LNCaP clone FGC (cell line): ENCODE data around the gene GINS1.
"Not testable (repeated sequence)": the region's sequence is repeated elsewhere in the genome, so short reads cannot be mapped to it uniquely, and the experiment has no call there.

ENCODE experiments used
- DNase-seq: peaks from one replicate; pipeline ENCODE4 v3.0.0-alpha.2; 2011; ENCODE audit warnings: low read depth
- H3K4me3 ChIP-seq: 2 replicates; pipeline ENCODE4 v1.5.1; 2011; ENCODE audit warnings: mild to moderate bottlenecking, low read depth, low read length, control low read depth
- CTCF ChIP-seq: IDR thresholded peaks from 2 replicates; pipeline ENCODE4 v1.5.1; 2012; ENCODE audit warnings: mild to moderate bottlenecking; ENCODE audit not compliant: control insufficient read depth, insufficient read depth; ENCODE audit errors: extremely low read depth

GINS1 gene

DNA sequence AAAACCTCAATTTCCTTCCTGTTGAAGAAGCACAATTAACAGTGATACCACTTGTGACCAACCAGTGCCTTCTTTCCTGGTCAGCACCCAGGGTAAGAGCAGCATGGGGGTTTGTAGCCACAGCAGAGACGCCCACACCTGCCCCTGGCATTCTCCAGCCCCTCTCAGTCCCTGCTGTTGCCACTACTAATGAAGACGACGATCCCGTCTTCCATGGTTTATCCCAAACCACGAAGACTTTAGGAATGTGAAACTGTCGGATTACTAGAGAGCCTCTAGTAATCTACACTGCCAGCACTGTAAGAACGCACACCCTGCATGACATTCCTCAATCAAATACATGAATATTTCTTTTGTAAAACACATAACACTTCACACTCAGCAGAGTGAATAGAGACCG is 60.0 kb downstream of the GINS1 start:
- no peak for TF ChIP-seq CTCF
- DNase-seq: no peak
- H3K4me3 ChIP-seq: no peak overlapping the region

GRCh38 chr20:25468126-25469075 is 60.9 kb downstream of the GINS1 start:
- no peak for TF ChIP-seq CTCF
- no peak overlapping the region for H3K4me3 ChIP-seq
- no peak for DNase-seq

DNA sequence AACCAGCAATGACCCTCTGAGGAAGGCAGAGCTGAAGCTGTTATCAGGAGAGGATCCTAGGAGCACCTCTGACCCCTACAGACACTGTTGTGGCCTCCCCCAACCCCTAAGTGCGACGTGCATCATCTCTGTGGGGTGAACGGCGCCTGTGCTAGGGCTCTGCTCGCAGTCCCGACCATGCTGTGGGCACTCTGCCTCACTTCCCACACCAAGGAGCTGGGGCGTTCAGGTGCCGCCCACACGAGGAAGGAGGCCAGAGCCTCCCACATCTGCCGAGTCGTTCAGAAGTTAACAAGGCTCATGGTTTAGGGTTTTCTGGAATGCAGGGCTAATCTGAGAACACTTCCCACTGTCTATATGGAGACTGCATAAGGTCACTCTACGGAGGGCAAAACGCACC is 62.1 kb downstream of the GINS1 start:
- no peak for DNase-seq
- TF ChIP-seq CTCF: no peak
- no peak overlapping the region for H3K4me3 ChIP-seq

GRCh38 chr20:25470045-25470444 is 62.6 kb downstream of the GINS1 start:
- no peak for DNase-seq
- peak; percentile 73 for TF ChIP-seq CTCF
- no peak overlapping the region for H3K4me3 ChIP-seq

- no peak for TF ChIP-seq CTCF
- DNase-seq: no peak
- no peak overlapping the region for H3K4me3 ChIP-seq
Observed at GRCh38 chr20:25471020-25471419, 63.5 kb downstream of the GINS1 start.

GRCh38 chr20:25473297-25473696 is 65.8 kb downstream of the GINS1 start:
- H3K4me3 ChIP-seq, DNase-seq: not testable (repeated sequence)

DNA sequence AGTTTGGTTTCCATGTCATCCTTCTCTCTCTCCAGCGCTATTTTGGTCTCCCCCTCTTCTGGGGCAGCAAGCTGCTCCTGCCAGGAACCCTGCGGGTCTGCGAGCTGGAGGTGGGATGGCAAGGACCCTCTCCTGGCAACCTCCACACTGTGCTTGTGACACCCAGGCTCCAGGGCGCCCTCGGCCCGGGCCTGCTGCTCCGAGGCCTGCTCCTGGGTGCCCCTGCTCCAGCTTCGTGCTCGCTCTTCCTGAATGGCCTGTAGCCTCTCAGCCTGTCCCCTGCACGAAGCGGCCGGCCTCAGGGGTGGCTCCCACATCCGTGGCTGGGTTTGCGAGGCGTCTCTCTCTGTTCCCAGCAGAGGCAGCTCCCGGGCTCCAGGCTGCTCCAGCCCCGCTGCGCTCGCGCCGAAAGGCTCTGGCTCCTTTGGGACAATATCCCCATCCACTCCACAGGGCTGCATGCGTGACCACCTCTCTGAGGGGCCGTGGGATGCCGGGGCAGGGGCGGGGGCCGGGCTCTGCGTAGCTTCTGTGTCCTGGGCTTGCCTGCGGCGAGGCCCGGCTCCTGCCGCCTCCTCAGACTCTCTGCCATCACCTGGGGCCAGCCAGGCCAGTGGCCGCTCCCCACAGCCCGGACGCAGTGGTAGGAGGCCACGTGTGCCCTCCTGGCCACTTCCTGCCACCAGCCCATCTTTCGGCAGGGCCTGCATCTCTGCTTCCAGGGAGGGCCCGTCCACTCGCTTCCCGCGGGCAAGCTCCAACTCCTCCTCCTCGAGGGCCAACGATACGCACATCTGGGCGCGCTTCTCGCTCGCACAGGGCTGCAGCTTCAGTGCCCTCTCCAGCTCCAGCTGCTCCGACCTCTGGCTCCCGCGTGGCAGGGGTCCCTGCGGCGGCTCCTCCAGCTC is 68.9 kb downstream of the GINS1 start:
- no peak overlapping the region for H3K4me3 ChIP-seq
- no peak for TF ChIP-seq CTCF
- no peak for DNase-seq
